PC-9 (cell line): ENCODE results near the gene PPP1R27. TPM values are rescaled to one million over a fixed set of nuclear protein-coding genes. Genes with fewer than 3 reads are reported as not detected.

Experiments used
- BruUV-seq: library from RNA; stranded (reverse); fragments of 400-500 nt; replicated peaks from 2 replicates; lab custom pipeline; 2021; lab: Mats Ljungman, UMichigan
- CTCF ChIA-PET: fragments of 300-600 bp; sonication (Branson Sonifier 250); formaldehyde crosslinking; loops from one replicate; lab custom pipeline; 2022; ENCODE audit warnings: antibody characterized with exemption; lab: Charles Lee
- POLR2A ChIA-PET: fragments of 300-600 bp; sonication (Branson Sonifier 250); formaldehyde crosslinking; loops from one replicate; lab custom pipeline; 2022; ENCODE audit warnings: antibody characterized with exemption; ENCODE audit not compliant: unreplicated experiment; lab: Charles Lee
- DNase-seq, 2 experiments: peaks; one replicate each; pipeline versions ENCODE4 v3.0.0 to v3.0.0-alpha.2; 2015 to 2022; ENCODE audit warnings: mixed read lengths in 1 of 2
- H2AFZ ChIP-seq: fragments of 200-600 bp; sonication (generic); 2 replicates; pipeline ENCODE4 v1.8.1; 2017; ENCODE audit warnings: antibody characterized with exemption
- H3F3A ChIP-seq: fragments of 200-600 bp; sonication (generic); 2 replicates; pipeline ENCODE4 v1.8.1; 2017; ENCODE audit warnings: antibody characterized with exemption, mild to moderate bottlenecking, low read depth; ENCODE audit not compliant: insufficient read depth
- H3K27ac ChIP-seq: fragments of 200-600 bp; sonication (generic); 2 replicates; pipeline ENCODE4 v1.6.1; 2016; ENCODE audit warnings: mixed run types
- H3K27me3 ChIP-seq: fragments of 200-600 bp; sonication (generic); 2 replicates; pipeline ENCODE4 v1.6.1; 2016; ENCODE audit warnings: low read depth, mixed run types; ENCODE audit not compliant: insufficient read depth
- H3K36me3 ChIP-seq: fragments of 200-600 bp; sonication (generic); 2 replicates; pipeline ENCODE4 v1.6.1; 2016; ENCODE audit warnings: low read depth, mixed run types
- H3K4me1 ChIP-seq: fragments of 200-600 bp; sonication (generic); replicated peaks from 2 replicates; pipeline ENCODE4 v1.6.1; 2016; ENCODE audit warnings: mixed run types; ENCODE audit not compliant: insufficient read depth
- H3K4me2 ChIP-seq: fragments of 200-600 bp; sonication (generic); 2 replicates; pipeline ENCODE4 v1.6.1; 2017; ENCODE audit warnings: mixed run types
- H3K4me3 ChIP-seq: fragments of 200-600 bp; sonication (generic); 2 replicates; pipeline ENCODE4 v1.6.1; 2016; ENCODE audit warnings: mixed run types
- H3K79me2 ChIP-seq: fragments of 200-600 bp; sonication (generic); 2 replicates; pipeline ENCODE4 v1.6.1; 2017; ENCODE audit warnings: low read depth, mixed run types
- H3K9me2 ChIP-seq: fragments of 200-600 bp; sonication (generic); 2 replicates; pipeline ENCODE4 v1.8.1; 2017; ENCODE audit warnings: mild to moderate bottlenecking; ENCODE audit not compliant: insufficient read depth
- H3K9me3 ChIP-seq: fragments of 200-600 bp; sonication (generic); 2 replicates; pipeline ENCODE4 v1.8.1; 2016; ENCODE audit warnings: low read depth; ENCODE audit not compliant: insufficient read depth
- H4K20me1 ChIP-seq: fragments of 200-600 bp; sonication (generic); 2 replicates; pipeline ENCODE4 v1.8.1; 2017; ENCODE audit not compliant: insufficient read depth
- EZH2 ChIP-seq: fragments of 200-600 bp; sonication (generic); IDR thresholded peaks from 2 replicates; pipeline ENCODE4 v1.8.0; 2017; ENCODE audit warnings: antibody characterized with exemption, low read depth
- intact Hi-C: fragments of 100-400 bp; cut with micrococcal nuclease; formaldehyde crosslinking; loops from one replicate; pipeline ENCODE4 v1.10.0; 2022; ENCODE audit not compliant: unreplicated experiment
- total RNA-seq: library from RNA; stranded (reverse); gene quantifications from 2 replicates; pipeline ENCODE4 v1.2.3, GENCODE V29; 2021
- TF ChIP-seq, protein P1 (sequence below): fragments of 200-600 bp; sonication (generic); conservative IDR thresholded peaks from 2 replicates; pipeline ENCODE4 v1.6.1; 2017; ENCODE audit warnings: mixed run types, antibody characterized with exemption, mild to moderate bottlenecking, moderate library complexity

PPP1R27 gene
- total RNA-seq, 1 experiment from 2014 or later = not detected

DNA sequence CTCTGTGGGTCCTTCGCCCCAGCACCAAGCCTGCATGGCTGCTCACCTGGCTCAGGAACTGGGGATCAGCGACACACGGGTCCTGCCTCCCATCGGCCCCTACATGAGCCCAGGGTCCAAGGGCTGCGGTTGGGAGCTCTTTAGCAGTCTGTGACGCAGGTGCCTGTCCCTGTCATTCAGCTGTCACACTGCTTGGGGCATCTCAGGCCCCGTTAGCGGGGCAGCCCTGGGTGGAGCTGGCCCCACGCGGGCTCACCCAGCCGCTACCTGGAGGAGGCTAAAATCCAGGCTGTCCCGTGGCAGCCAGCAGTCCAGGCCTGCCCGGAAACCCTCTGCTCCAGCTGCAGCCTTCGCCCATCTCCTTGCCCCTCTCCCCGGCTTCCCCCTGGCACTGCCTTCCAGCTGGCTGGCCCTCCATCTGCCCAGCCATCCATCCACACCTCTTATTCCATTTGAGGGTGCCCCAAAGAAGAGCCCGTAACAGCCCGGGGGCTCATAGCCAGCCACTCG is 27.6 kb downstream of the PPP1R27 start:
- H3K36me3 ChIP-seq = no peaks in the 10 kb centered on the region
- POLR2A ChIA-PET = no interaction called here

DNA sequence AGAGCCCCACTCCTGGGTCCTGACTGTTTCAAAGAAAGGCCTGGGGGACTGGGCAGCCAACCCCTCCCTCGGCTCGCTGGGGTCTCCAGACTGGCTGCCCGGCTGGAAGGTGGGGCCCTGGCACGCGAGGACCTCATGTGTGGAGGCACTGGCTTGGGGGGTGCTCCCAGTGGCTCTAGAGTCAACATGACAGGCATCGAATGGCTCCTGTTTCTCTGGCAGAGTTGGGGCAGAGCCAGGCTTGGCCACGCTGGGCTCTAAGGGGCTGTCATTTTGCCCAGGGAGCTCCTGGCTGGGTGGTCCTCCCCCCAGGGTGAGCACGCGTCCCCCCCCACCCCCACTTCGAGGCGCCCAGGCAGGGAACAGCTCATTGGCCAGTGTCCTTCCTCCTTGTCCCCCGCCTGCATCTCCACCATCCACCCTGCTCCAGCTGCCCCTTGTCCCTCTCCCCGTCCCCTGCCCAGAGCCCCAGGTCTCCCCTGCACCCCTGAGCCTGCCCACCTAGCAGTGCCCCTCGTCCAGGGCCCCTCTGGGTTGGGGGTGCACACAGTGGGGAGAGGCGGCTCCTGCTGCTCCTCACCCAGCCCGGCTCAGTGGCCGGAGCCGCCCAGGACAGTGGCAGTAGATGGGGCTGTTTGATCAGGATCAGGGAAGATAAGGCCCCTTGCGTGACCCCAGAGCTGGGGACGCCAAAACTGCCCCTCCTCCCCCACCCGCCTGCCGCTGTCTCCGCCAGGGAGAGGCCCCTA is 28.2 kb downstream of the PPP1R27 start:
- intact Hi-C loops = no loop called here
- Histone ChIP-seq H3K4me3 (no peak overlapping the region), H3K9me3 (no peaks in the 10 kb centered on the region), H2AFZ (no peak overlapping the region), H4K20me1 (no peaks in the 10 kb centered on the region), H3K27me3 (peaks cover 35% of the 10 kb centered on the region; the same call in 1 of the 2 replicates), H3K27ac (no peak overlapping the region), H3K79me2 (no peaks in the 10 kb centered on the region), H3K36me3 (no peaks in the 10 kb centered on the region), H3K4me2 (no peak overlapping the region), H3K4me1 (no peaks in the 10 kb centered on the region), H3F3A (no peaks in the 10 kb centered on the region), H3K9me2 (no peaks in the 10 kb centered on the region)
- BruUV-seq = no TSS peak
- POLR2A ChIA-PET = no interaction called here
- no peak for DNase-seq
- TF ChIP-seq, protein P1, sequence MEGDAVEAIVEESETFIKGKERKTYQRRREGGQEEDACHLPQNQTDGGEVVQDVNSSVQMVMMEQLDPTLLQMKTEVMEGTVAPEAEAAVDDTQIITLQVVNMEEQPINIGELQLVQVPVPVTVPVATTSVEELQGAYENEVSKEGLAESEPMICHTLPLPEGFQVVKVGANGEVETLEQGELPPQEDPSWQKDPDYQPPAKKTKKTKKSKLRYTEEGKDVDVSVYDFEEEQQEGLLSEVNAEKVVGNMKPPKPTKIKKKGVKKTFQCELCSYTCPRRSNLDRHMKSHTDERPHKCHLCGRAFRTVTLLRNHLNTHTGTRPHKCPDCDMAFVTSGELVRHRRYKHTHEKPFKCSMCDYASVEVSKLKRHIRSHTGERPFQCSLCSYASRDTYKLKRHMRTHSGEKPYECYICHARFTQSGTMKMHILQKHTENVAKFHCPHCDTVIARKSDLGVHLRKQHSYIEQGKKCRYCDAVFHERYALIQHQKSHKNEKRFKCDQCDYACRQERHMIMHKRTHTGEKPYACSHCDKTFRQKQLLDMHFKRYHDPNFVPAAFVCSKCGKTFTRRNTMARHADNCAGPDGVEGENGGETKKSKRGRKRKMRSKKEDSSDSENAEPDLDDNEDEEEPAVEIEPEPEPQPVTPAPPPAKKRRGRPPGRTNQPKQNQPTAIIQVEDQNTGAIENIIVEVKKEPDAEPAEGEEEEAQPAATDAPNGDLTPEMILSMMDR = no peak
- TF ChIP-seq EZH2 = no peak
- CTCF ChIA-PET = interaction anchor here (0.7 kb wide), 1 partner anchor 16 kb away, joined by 23 read pairs; no protein-coding TSS in a partner anchor

More for the DNA sequence above, 27.6 kb downstream of the PPP1R27 start:
- no peak overlapping the region for H3K27ac ChIP-seq
- no peaks in the 10 kb centered on the region for H3K79me2 ChIP-seq
- H3K9me2 ChIP-seq = no peaks in the 10 kb centered on the region
- no peaks in the 10 kb centered on the region for H3K9me3 ChIP-seq
- no peaks in the 10 kb centered on the region for H4K20me1 ChIP-seq
- no peak overlapping the region for H2AFZ ChIP-seq
- no peaks in the 10 kb centered on the region for H3F3A ChIP-seq
- intact Hi-C loops = no loop called here
- BruUV-seq = no TSS peak
- peaks cover 35% of the 10 kb centered on the region; the same call in 1 of the 2 replicates for H3K27me3 ChIP-seq
- no peak overlapping the region for H3K4me2 ChIP-seq
- no peak overlapping the region for H3K4me3 ChIP-seq
- no peaks in the 10 kb centered on the region for H3K4me1 ChIP-seq
- no peak for TF ChIP-seq EZH2
- TF ChIP-seq, protein P1 = no peak
- CTCF ChIA-PET = interaction anchor here (0.7 to 1.3 kb wide), 2 partner anchors 13 to 15 kb away, joined by 5 to 23 read pairs; no protein-coding TSS in a partner anchor
- no peak for DNase-seq

DNA sequence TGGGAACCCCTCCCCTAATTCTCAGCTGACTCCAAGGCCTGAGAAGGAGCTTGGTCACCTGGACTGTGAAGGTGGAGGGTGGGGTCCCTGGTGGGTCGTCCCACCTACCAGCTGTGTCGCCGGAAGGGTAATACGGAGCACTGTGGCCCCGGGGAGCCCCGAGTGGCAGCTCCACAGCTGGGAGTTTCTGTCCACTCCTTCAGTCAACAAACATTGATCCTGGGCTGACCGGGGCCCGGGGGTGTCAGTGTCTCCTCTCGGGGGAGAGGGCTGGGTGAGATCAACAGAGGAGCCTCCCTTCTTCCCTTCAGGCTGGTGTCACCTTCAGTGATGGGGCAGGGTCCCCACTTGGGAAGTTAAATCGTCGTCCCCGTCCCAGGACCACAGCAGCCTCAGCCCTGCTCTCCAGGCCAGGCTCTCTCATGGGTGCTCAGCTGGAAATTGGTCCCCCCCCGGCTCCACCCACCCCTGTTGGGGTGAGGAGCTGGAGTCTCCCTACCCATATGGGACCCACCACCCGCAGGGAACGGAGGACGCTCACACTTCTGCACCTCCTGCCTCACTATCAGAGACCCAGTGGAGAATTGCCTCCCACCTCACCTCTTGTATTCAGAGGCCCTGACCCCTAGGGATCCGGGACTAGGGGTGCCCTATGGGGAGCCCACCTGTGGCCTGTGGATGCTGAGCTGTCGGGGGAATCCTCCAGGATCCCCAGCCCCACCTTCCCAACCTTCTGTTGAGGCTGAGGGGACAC is 29.0 kb downstream of the PPP1R27 start:
- no peaks in the 10 kb centered on the region for H3F3A ChIP-seq
- POLR2A ChIA-PET = interaction anchor here (0.5 to 0.9 kb wide), 2 partner anchors 9 to 1570 kb away, joined by 8 to 34 read pairs; no protein-coding TSS in a partner anchor
- no peak for DNase-seq
- H3K4me3 ChIP-seq = no peak overlapping the region
- H3K79me2 ChIP-seq = no peaks in the 10 kb centered on the region
- H3K9me2 ChIP-seq = no peaks in the 10 kb centered on the region
- intact Hi-C loops = no loop called here
- BruUV-seq = no TSS peak
- no peaks in the 10 kb centered on the region for H3K4me1 ChIP-seq
- no peaks in the 10 kb centered on the region for H4K20me1 ChIP-seq
- no peaks in the 10 kb centered on the region for H3K36me3 ChIP-seq
- TF ChIP-seq, protein P1 = no peak
- TF ChIP-seq EZH2 = no peak
- H3K9me3 ChIP-seq = no peaks in the 10 kb centered on the region
- no peak overlapping the region for H2AFZ ChIP-seq
- no peak overlapping the region for H3K27ac ChIP-seq
- H3K27me3 ChIP-seq = peaks cover 35% of the 10 kb centered on the region; the same call in 1 of the 2 replicates
- CTCF ChIA-PET = interaction anchor here (0.6 kb wide), 1 partner anchor 77 kb away, joined by 10 read pairs; no protein-coding TSS in a partner anchor
- H3K4me2 ChIP-seq = no peak overlapping the region
